Neural cell (in vitro differentiated cells): Measurements from ENCODE around the gene VSIR. TPM values are rescaled to one million over a fixed set of nuclear protein-coding genes. Genes with fewer than 3 reads are reported as not detected.

Experiments used
- H2AFZ ChIP-seq: fragments of 200-600, 300-800 bp; sonication (generic), shearing (Covaris generic); 2 replicates; pipeline ENCODE4 v1.6.0; 2014; ENCODE audit warnings: low read depth, mild to moderate bottlenecking, antibody characterized with exemption, low read length, moderate library complexity
- H3F3A ChIP-seq: fragments of 200-600 bp; shearing (Covaris generic); 2 replicates; pipeline ENCODE4 v1.6.1; 2016; ENCODE audit warnings: mild to moderate bottlenecking, moderate library complexity, mixed read lengths, antibody characterized with exemption, low read length; ENCODE audit not compliant: insufficient read depth, poor library complexity, severe bottlenecking
- H3K27ac ChIP-seq: fragments of 200-600, 300-800 bp; sonication (generic), shearing (Covaris generic); 2 replicates; pipeline ENCODE4 v1.5.1; 2014; ENCODE audit warnings: mild to moderate bottlenecking, low read length, moderate library complexity
- H3K27me3 ChIP-seq: fragments of 300-800, 200-600 bp; sonication (generic), shearing (Covaris generic); 2 replicates; pipeline ENCODE4 v1.6.0; 2014; ENCODE audit warnings: mild to moderate bottlenecking, low read depth, low read length, moderate library complexity; ENCODE audit not compliant: insufficient read depth
- H3K36me3 ChIP-seq: fragments of 300-800, 200-600 bp; sonication (generic), shearing (Covaris generic); 2 replicates; pipeline ENCODE4 v1.5.1; 2014; ENCODE audit warnings: mild to moderate bottlenecking, antibody characterized with exemption, low read length, moderate library complexity; ENCODE audit not compliant: insufficient read depth
- H3K4me2 ChIP-seq: fragments of 300-800, 200-600 bp; sonication (generic), shearing (Covaris generic); 2 replicates; pipeline ENCODE4 v1.6.0; 2014; ENCODE audit warnings: mild to moderate bottlenecking, low read length
- H3K4me3 ChIP-seq: fragments of 300-800, 200-600 bp; sonication (generic), shearing (Covaris generic); 2 replicates; pipeline ENCODE4 v1.5.1; 2014; ENCODE audit warnings: mild to moderate bottlenecking, low read length, moderate library complexity
- H3K79me2 ChIP-seq: fragments of 200-600 bp; shearing (Covaris generic); replicated peaks from 2 replicates; pipeline ENCODE4 v1.6.0; 2014; ENCODE audit warnings: mild to moderate bottlenecking, low read length, moderate library complexity; ENCODE audit not compliant: insufficient read depth
- H3K9ac ChIP-seq: fragments of 300-800, 200-600 bp; sonication (generic), shearing (Covaris generic); 2 replicates; pipeline ENCODE4 v1.6.1; 2016; ENCODE audit warnings: mild to moderate bottlenecking, low read length, mixed read lengths
- H3K9me2 ChIP-seq: fragments of 200-600 bp; shearing (Covaris generic); 2 replicates; pipeline ENCODE4 v1.6.1; 2016; ENCODE audit warnings: mild to moderate bottlenecking, low read length, mixed read lengths; ENCODE audit not compliant: insufficient read depth
- H3K9me3 ChIP-seq: fragments of 200-600, 300-800 bp; sonication (generic), shearing (Covaris generic); 2 replicates; pipeline ENCODE4 v1.6.1; 2016; ENCODE audit warnings: mild to moderate bottlenecking, mixed run types, low read length, moderate library complexity, mixed read lengths
- H4K20me1 ChIP-seq: fragments of 200-600 bp; shearing (Covaris generic); 2 replicates; pipeline ENCODE4 v1.6.1; 2016; ENCODE audit warnings: mild to moderate bottlenecking, mixed run types; ENCODE audit not compliant: insufficient read depth
- CTCF ChIP-seq: fragments of 450-650 bp; IDR thresholded peaks from 2 replicates; pipeline ENCODE4 v1.5.1; 2014; ENCODE audit warnings: antibody characterized with exemption, mild to moderate bottlenecking, moderate library complexity; ENCODE audit not compliant: poor library complexity, severe bottlenecking
- EP300 ChIP-seq: fragments of 450-650 bp; conservative IDR thresholded peaks from 2 replicates; pipeline ENCODE4 v1.6.1; 2014; ENCODE audit warnings: antibody characterized with exemption, mild to moderate bottlenecking, moderate library complexity; ENCODE audit not compliant: poor library complexity, severe bottlenecking
- EZH2 ChIP-seq: fragments of 200-600, 300-800 bp; shearing (Covaris generic), sonication (generic); IDR thresholded peaks from 2 replicates; pipeline ENCODE4 v1.6.1; 2014; ENCODE audit warnings: antibody characterized with exemption, low read length, borderline replicate concordance, mild to moderate bottlenecking; ENCODE audit not compliant: insufficient read depth, poor library complexity, severe bottlenecking
- MXI1 ChIP-seq: fragments of 450-650 bp; conservative IDR thresholded peaks from 2 replicates; pipeline ENCODE4 v1.6.1; 2014; ENCODE audit warnings: antibody characterized with exemption, mild to moderate bottlenecking; ENCODE audit not compliant: poor library complexity, severe bottlenecking
- POLR2AphosphoS5 ChIP-seq: IDR thresholded peaks from 2 replicates; pipeline ENCODE4 v1.6.1; 2012
- RAD21 ChIP-seq: fragments of 450-650 bp; conservative IDR thresholded peaks from 2 replicates; pipeline ENCODE4 v1.6.1; 2014; ENCODE audit warnings: antibody characterized with exemption, mild to moderate bottlenecking, moderate library complexity
- SMC3 ChIP-seq: fragments of 450-650 bp; conservative IDR thresholded peaks from 2 replicates; pipeline ENCODE4 v1.6.1; 2014; ENCODE audit warnings: antibody characterized with exemption, mild to moderate bottlenecking, moderate library complexity; ENCODE audit not compliant: poor library complexity
- TAF1 ChIP-seq: IDR thresholded peaks from 2 replicates; pipeline ENCODE4 v1.6.1; 2012; ENCODE audit warnings: low read depth
- polyA plus RNA-seq: library from polyadenylated mRNA; depleted of rRNA; stranded (reverse); fragments of >200 nt; gene quantifications from 2 replicates; pipeline ENCODE4 v1.2.3, GENCODE V29; 2014
- TF ChIP-seq, protein P1 (sequence below): IDR thresholded peaks from 2 replicates; pipeline ENCODE4 v1.6.1; 2012; ENCODE audit warnings: borderline replicate concordance

The VSIR gene
- polyA plus RNA-seq, 1 donor from 2014 or later = not detected

DNA sequence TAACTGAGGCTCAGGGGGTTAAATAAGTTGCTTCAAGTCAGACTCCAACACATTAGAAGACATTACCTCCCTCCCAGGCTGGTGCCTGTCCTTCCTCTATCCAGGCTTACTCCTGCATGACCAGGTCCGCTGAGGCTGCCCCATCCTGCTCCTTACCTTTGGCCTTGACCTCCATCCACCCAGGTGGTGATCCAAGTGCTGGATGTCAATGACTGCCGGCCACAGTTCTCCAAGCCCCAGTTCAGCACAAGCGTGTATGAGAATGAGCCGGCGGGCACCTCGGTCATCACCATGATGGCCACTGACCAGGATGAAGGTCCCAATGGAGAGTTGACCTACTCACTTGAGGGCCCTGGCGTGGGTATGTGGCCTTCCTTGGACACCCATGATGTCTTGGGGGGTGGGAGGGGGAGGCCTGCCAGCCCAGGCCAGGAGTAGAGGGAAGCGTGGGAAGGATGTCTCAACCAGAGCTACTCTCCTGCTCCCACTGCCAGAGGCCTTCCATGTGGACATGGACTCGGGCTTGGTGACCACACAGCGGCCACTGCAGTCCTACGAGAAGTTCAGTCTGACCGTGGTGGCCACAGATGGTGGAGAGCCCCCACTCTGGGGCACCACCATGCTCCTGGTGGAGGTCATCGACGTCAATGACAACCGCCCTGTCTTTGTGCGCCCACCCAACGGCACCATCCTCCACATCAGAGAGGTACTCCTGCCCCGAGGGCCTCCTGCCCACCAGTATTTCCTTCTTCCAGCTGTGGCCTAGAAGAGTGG, 29.6 kb upstream of the VSIR start (continued):
- TF ChIP-seq, protein P1, sequence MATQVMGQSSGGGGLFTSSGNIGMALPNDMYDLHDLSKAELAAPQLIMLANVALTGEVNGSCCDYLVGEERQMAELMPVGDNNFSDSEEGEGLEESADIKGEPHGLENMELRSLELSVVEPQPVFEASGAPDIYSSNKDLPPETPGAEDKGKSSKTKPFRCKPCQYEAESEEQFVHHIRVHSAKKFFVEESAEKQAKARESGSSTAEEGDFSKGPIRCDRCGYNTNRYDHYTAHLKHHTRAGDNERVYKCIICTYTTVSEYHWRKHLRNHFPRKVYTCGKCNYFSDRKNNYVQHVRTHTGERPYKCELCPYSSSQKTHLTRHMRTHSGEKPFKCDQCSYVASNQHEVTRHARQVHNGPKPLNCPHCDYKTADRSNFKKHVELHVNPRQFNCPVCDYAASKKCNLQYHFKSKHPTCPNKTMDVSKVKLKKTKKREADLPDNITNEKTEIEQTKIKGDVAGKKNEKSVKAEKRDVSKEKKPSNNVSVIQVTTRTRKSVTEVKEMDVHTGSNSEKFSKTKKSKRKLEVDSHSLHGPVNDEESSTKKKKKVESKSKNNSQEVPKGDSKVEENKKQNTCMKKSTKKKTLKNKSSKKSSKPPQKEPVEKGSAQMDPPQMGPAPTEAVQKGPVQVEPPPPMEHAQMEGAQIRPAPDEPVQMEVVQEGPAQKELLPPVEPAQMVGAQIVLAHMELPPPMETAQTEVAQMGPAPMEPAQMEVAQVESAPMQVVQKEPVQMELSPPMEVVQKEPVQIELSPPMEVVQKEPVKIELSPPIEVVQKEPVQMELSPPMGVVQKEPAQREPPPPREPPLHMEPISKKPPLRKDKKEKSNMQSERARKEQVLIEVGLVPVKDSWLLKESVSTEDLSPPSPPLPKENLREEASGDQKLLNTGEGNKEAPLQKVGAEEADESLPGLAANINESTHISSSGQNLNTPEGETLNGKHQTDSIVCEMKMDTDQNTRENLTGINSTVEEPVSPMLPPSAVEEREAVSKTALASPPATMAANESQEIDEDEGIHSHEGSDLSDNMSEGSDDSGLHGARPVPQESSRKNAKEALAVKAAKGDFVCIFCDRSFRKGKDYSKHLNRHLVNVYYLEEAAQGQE = no peak
- TF ChIP-seq POLR2AphosphoS5 = no peak

- H3K27ac ChIP-seq = no peak overlapping the region
- H3K36me3 ChIP-seq = no peaks in the 10 kb centered on the region
- H3K27me3 ChIP-seq = no peaks in the 10 kb centered on the region
- no peaks in the 10 kb centered on the region for H3K79me2 ChIP-seq
- H3K9me2 ChIP-seq = no peaks in the 10 kb centered on the region
- no peaks in the 10 kb centered on the region for H4K20me1 ChIP-seq
- no peak overlapping the region for H2AFZ ChIP-seq
- no peaks in the 10 kb centered on the region for H3K9me3 ChIP-seq
- TF ChIP-seq, protein P1 = no peak
- no peak for TF ChIP-seq CTCF
- TF ChIP-seq POLR2AphosphoS5 = no peak
- no peak for TF ChIP-seq EP300
- TF ChIP-seq MXI1 = no peak
- TF ChIP-seq RAD21 = no peak
- TF ChIP-seq EZH2 = no peak
- TF ChIP-seq SMC3 = no peak
- no peak for TF ChIP-seq TAF1
- no peak overlapping the region for H3K4me2 ChIP-seq
- H3K4me3 ChIP-seq = no peak overlapping the region
- H3F3A ChIP-seq = no peaks in the 10 kb centered on the region
- H3K9ac ChIP-seq = no peak overlapping the region
Observed at GRCh38 chr10:71802235-71802634, 28.9 kb upstream of the VSIR start.
